GM12878 (cell line): ENCODE results near the gene CYTL1.

Experiments
- EP300 ChIP-seq, 2 experiments: fragments of 150-350 bp in 1 of 2; IDR thresholded peaks; 2 replicates each; pipeline ENCODE4 v1.6.1; 2011 to 2012; ENCODE audit warnings: low read depth in 2 of 2, low read length in 2 of 2, borderline replicate concordance in 1 of 2, improper control_type of control experiment in 1 of 2, inconsistent platforms in 1 of 2; ENCODE audit not compliant: control insufficient read depth in 1 of 2
- MAX ChIP-seq: IDR thresholded peaks from 2 replicates; pipeline ENCODE4 v1.6.1; 2012; ENCODE audit warnings: low read depth, low read length, improper control_type of control experiment
- PBX3 ChIP-seq: IDR thresholded peaks from 2 replicates; pipeline ENCODE4 v1.6.1; 2011; ENCODE audit warnings: mild to moderate bottlenecking, low read depth, low read length, moderate library complexity; ENCODE audit not compliant: insufficient replicate concordance
- POLR2A ChIP-seq: IDR thresholded peaks from 2 replicates; pipeline ENCODE4 v1.6.1; 2011; ENCODE audit warnings: low read depth, mild to moderate bottlenecking, low read length
- TCF12 ChIP-seq: IDR thresholded peaks from 2 replicates; pipeline ENCODE4 v1.6.1; 2011; ENCODE audit warnings: low read depth, mild to moderate bottlenecking, low read length
- ZNF207 ChIP-seq: fragments of 450-650 bp; IDR thresholded peaks from 2 replicates; pipeline ENCODE4 v1.6.1; 2014; ENCODE audit warnings: antibody characterized with exemption, mild to moderate bottlenecking, borderline replicate concordance
- ZNF217 ChIP-seq: fragments of 450-650 bp; IDR thresholded peaks from 2 replicates; pipeline ENCODE4 v1.6.1; 2017; ENCODE audit warnings: antibody characterized with exemption, mild to moderate bottlenecking
- TF ChIP-seq, protein P1 (sequence below), 3 experiments: IDR thresholded peaks in 2 of 3; conservative IDR thresholded peaks in 1 of 3; 2 replicates each; pipeline ENCODE4 v1.5.1; 2011; ENCODE audit warnings: low read depth in 3 of 3, low read length in 3 of 3, mild to moderate bottlenecking in 3 of 3, control low read depth in 2 of 3, moderate library complexity in 2 of 3, inconsistent platforms in 1 of 3, mixed read lengths in 1 of 3; ENCODE audit not compliant: control insufficient read depth in 2 of 3, insufficient read depth in 1 of 3; ENCODE audit errors: extremely low read depth in 1 of 3
- TF ChIP-seq, protein P2 (sequence below): fragments of 450-650 bp; IDR thresholded peaks from 2 replicates; pipeline ENCODE4 v1.6.1; 2018; ENCODE audit warnings: mild to moderate bottlenecking, low read depth, moderate library complexity; ENCODE audit not compliant: partially characterized antibody
- TF ChIP-seq, protein P3 (sequence below): fragments of 150-350 bp; IDR thresholded peaks from 2 replicates; pipeline ENCODE4 v1.6.1; 2016; ENCODE audit warnings: low read depth, low read length

GRCh38 chr4:5018096-5018495, 1.2 kb downstream of the CYTL1 start:
- TF ChIP-seq, protein P1, sequence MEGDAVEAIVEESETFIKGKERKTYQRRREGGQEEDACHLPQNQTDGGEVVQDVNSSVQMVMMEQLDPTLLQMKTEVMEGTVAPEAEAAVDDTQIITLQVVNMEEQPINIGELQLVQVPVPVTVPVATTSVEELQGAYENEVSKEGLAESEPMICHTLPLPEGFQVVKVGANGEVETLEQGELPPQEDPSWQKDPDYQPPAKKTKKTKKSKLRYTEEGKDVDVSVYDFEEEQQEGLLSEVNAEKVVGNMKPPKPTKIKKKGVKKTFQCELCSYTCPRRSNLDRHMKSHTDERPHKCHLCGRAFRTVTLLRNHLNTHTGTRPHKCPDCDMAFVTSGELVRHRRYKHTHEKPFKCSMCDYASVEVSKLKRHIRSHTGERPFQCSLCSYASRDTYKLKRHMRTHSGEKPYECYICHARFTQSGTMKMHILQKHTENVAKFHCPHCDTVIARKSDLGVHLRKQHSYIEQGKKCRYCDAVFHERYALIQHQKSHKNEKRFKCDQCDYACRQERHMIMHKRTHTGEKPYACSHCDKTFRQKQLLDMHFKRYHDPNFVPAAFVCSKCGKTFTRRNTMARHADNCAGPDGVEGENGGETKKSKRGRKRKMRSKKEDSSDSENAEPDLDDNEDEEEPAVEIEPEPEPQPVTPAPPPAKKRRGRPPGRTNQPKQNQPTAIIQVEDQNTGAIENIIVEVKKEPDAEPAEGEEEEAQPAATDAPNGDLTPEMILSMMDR (IDR thresholded peaks at IDR 0.05 in 2 of 3, conservative IDR thresholded peaks at IDR 0.05 in 1 of 3; ENCODE audit: control insufficient read depth in 2 of 3, extremely low read depth in 1 of 3, insufficient read depth in 1 of 3, low read depth in 3 of 3, low read length in 3 of 3), result no peak
- TF ChIP-seq TCF12, result no peak
- no peak for TF ChIP-seq MAX
- TF ChIP-seq PBX3, result no peak
- TF ChIP-seq ZNF207, result no peak
- TF ChIP-seq, protein P2, sequence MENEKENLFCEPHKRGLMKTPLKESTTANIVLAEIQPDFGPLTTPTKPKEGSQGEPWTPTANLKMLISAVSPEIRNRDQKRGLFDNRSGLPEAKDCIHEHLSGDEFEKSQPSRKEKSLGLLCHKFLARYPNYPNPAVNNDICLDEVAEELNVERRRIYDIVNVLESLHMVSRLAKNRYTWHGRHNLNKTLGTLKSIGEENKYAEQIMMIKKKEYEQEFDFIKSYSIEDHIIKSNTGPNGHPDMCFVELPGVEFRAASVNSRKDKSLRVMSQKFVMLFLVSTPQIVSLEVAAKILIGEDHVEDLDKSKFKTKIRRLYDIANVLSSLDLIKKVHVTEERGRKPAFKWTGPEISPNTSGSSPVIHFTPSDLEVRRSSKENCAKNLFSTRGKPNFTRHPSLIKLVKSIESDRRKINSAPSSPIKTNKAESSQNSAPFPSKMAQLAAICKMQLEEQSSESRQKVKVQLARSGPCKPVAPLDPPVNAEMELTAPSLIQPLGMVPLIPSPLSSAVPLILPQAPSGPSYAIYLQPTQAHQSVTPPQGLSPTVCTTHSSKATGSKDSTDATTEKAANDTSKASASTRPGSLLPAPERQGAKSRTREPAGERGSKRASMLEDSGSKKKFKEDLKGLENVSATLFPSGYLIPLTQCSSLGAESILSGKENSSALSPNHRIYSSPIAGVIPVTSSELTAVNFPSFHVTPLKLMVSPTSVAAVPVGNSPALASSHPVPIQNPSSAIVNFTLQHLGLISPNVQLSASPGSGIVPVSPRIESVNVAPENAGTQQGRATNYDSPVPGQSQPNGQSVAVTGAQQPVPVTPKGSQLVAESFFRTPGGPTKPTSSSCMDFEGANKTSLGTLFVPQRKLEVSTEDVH, result no peak
- no peak for TF ChIP-seq ZNF217
- no peak for TF ChIP-seq EP300 (IDR thresholded peaks at IDR 0.05; ENCODE audit: borderline replicate concordance in 1 of 2, control insufficient read depth in 1 of 2, low read depth in 2 of 2, low read length in 2 of 2)
- TF ChIP-seq, protein P3, sequence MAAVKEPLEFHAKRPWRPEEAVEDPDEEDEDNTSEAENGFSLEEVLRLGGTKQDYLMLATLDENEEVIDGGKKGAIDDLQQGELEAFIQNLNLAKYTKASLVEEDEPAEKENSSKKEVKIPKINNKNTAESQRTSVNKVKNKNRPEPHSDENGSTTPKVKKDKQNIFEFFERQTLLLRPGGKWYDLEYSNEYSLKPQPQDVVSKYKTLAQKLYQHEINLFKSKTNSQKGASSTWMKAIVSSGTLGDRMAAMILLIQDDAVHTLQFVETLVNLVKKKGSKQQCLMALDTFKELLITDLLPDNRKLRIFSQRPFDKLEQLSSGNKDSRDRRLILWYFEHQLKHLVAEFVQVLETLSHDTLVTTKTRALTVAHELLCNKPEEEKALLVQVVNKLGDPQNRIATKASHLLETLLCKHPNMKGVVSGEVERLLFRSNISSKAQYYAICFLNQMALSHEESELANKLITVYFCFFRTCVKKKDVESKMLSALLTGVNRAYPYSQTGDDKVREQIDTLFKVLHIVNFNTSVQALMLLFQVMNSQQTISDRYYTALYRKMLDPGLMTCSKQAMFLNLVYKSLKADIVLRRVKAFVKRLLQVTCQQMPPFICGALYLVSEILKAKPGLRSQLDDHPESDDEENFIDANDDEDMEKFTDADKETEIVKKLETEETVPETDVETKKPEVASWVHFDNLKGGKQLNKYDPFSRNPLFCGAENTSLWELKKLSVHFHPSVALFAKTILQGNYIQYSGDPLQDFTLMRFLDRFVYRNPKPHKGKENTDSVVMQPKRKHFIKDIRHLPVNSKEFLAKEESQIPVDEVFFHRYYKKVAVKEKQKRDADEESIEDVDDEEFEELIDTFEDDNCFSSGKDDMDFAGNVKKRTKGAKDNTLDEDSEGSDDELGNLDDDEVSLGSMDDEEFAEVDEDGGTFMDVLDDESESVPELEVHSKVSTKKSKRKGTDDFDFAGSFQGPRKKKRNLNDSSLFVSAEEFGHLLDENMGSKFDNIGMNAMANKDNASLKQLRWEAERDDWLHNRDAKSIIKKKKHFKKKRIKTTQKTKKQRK, result no peak
- no peak for TF ChIP-seq POLR2A
